NB4 (cell line): Measurements from ENCODE around the gene DMRTC2.
A peak's percentile ranks its signal among the peaks of the same experiment; 100 is the strongest.

Experiments used
- DNase-seq: peaks from one replicate; pipeline ENCODE4 v3.0.0; 2010; ENCODE audit warnings: low read depth
- H3K4me3 ChIP-seq: one replicate; pipeline ENCODE4 v1.5.1; 2011; ENCODE audit warnings: mild to moderate bottlenecking, low read depth, low read length, moderate library complexity
- MAX ChIP-seq: IDR thresholded peaks from 2 replicates; pipeline ENCODE4 v1.6.1; 2011; ENCODE audit warnings: low read depth, low read length
- MYC ChIP-seq: IDR thresholded peaks from 2 replicates; pipeline ENCODE4 v1.6.1; 2011; ENCODE audit warnings: low read depth, low read length
- POLR2A ChIP-seq: IDR thresholded peaks from 2 replicates; pipeline ENCODE4 v1.6.1; 2011; ENCODE audit warnings: mild to moderate bottlenecking; ENCODE audit not compliant: insufficient read length; ENCODE audit errors: extremely low read depth
- TF ChIP-seq, protein P1 (sequence below): IDR thresholded peaks from one replicate; pipeline ENCODE4 v1.5.1; 2012; ENCODE audit warnings: low read depth, low read length

Gene DMRTC2

DNA sequence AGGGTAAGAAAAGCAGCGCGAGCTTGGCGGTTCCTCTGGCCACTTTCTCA lies at the start of gene DMRTC2:
TSS of gene DMRTC2 (plus strand) at position 42 of the 50 bp plus-strand sequence. CDS start 2,387 bp downstream, outside the sequence.
- no peak for DNase-seq
- H3K4me3 ChIP-seq = no peak within 1 kb of the TSS
- TF ChIP-seq MYC (no peak), MAX (no peak), POLR2A (no peak)
- TF ChIP-seq, protein P1, sequence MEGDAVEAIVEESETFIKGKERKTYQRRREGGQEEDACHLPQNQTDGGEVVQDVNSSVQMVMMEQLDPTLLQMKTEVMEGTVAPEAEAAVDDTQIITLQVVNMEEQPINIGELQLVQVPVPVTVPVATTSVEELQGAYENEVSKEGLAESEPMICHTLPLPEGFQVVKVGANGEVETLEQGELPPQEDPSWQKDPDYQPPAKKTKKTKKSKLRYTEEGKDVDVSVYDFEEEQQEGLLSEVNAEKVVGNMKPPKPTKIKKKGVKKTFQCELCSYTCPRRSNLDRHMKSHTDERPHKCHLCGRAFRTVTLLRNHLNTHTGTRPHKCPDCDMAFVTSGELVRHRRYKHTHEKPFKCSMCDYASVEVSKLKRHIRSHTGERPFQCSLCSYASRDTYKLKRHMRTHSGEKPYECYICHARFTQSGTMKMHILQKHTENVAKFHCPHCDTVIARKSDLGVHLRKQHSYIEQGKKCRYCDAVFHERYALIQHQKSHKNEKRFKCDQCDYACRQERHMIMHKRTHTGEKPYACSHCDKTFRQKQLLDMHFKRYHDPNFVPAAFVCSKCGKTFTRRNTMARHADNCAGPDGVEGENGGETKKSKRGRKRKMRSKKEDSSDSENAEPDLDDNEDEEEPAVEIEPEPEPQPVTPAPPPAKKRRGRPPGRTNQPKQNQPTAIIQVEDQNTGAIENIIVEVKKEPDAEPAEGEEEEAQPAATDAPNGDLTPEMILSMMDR = no peak

GRCh38 chr19:41796362-41796761 lies 48.5 kb upstream of the DMRTC2 start, which contains the start of gene CEACAM3:
Gene CEACAM3, plus strand, starts transcription at chr19:41796587. Its CDS starts 91 bp downstream, at chr19:41796678.
- no peak for DNase-seq
- TF ChIP-seq, protein P1 = no peak
- no peak for TF ChIP-seq POLR2A
- TF ChIP-seq MYC = no peak
- no peak for TF ChIP-seq MAX
- no peak within 1 kb of the TSS for H3K4me3 ChIP-seq

GRCh38 chr19:41796901-41797300 lies 47.9 kb upstream of the DMRTC2 start:
- DNase-seq = peak; percentile 8
- no peak overlapping the region for H3K4me3 ChIP-seq
- TF ChIP-seq, protein P1 = no peak
- TF ChIP-seq MAX (no peak), POLR2A (no peak)

DNA sequence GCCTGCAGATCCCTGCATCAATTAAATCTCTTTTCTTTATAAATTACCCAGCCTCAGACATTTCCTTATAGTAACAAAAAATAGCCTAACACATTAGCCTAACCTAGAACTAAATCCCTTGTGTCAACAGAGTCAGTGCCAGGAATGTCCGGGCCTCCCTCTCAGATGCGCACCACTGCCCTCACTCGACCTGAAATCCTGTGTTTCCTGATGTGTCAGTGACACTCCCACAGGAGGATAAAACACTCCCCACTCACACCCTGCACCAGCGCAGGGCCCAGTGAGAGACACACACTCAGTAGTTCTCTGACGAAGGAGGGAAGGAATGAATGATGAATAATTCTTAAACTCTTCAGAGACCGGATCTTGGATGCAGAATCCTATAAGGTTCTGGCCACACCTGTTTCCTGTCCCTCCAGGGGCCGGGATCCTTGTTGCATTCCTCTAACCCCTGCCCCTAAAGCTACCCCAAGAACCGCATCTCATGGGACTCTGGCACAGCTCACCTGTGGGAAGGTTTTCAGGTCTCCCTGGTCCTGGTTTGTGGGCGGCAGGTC lies 45.3 kb upstream of the DMRTC2 start:
- DNase-seq = no peak
- no peak overlapping the region for H3K4me3 ChIP-seq
- TF ChIP-seq MAX (no peak), POLR2A (no peak), MYC (no peak)
- TF ChIP-seq, protein P1 = no peak

DNA sequence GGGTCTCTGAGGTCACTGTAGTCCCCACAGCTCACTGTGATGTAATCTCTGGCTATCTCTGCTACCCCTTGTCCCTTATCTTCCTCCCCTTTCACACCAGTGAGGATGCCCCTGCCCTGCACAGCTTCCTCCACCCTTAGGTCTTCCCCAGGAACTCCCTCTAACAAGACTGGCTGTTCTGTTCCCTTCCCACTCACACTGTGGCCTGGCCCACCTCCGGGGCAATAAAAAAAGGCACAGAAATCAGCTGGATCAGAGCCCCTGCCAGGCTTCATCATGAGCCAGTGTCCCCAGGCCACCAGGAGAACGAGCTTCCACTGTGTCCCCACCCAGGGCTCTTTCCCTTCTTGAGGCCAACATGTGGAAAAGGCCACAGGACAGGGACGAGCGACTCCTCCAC lies 43.8 kb upstream of the DMRTC2 start:
- no peak overlapping the region for H3K4me3 ChIP-seq
- DNase-seq = no peak
- TF ChIP-seq, protein P1 = no peak
- no peak for TF ChIP-seq MYC
- TF ChIP-seq MAX = no peak
- no peak for TF ChIP-seq POLR2A

GRCh38 chr19:41801792-41802211 lies 43.0 kb upstream of the DMRTC2 start:
- TF ChIP-seq MAX (no peak), POLR2A (no peak), MYC (no peak)
- TF ChIP-seq, protein P1 = no peak
- DNase-seq = peak; percentile 52
- no peak overlapping the region for H3K4me3 ChIP-seq
